ENCODE measurements around the gene FHDC1.

DNA sequence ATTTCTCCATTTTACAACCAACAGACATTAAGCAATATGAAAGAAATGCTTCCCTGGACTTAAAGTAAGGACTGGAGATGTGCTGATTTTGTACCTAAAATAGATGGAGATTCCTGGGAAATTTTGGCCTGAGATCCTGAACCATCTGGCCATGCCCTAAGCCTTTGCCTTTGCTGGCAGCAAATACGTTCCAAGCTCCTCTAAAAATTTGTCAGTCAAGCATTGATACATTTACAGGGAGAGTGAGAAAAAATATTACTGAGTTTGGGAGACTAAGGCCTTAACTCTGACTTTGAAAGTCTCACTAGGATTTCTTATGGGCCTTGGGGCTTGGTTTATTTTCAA is 63.9 kb downstream of the FHDC1 start:
- TF ChIP-seq, protein P1, sequence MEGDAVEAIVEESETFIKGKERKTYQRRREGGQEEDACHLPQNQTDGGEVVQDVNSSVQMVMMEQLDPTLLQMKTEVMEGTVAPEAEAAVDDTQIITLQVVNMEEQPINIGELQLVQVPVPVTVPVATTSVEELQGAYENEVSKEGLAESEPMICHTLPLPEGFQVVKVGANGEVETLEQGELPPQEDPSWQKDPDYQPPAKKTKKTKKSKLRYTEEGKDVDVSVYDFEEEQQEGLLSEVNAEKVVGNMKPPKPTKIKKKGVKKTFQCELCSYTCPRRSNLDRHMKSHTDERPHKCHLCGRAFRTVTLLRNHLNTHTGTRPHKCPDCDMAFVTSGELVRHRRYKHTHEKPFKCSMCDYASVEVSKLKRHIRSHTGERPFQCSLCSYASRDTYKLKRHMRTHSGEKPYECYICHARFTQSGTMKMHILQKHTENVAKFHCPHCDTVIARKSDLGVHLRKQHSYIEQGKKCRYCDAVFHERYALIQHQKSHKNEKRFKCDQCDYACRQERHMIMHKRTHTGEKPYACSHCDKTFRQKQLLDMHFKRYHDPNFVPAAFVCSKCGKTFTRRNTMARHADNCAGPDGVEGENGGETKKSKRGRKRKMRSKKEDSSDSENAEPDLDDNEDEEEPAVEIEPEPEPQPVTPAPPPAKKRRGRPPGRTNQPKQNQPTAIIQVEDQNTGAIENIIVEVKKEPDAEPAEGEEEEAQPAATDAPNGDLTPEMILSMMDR (IDR thresholded peaks at IDR 0.05; ENCODE audit: insufficient read depth, low read depth, low read length) = no peak
- TF ChIP-seq EZH2 (IDR thresholded peaks at IDR 0.05; ENCODE audit: insufficient read depth, low read length) = no peak

Data from astrocyte (in vitro differentiated cells and primary cell).